Nephron progenitor cell (in vitro differentiated cells): ENCODE data around the gene CRYAA.
"Not testable (repeated sequence)": the region's sequence is repeated elsewhere in the genome, so short reads cannot be mapped to it uniquely, and the experiment has no call there.

Experiments
- DNase-seq: peaks from one replicate; pipeline ENCODE4 v3.0.0; 2021
- H3K27ac Mint-ChIP-seq: 2 replicates; pipeline ENCODE4 v1.8.0; 2021; ENCODE audit warnings: mild to moderate bottlenecking, moderate library complexity, mixed read lengths
- H3K27me3 Mint-ChIP-seq: 2 replicates; pipeline ENCODE4 v1.8.0; 2021; ENCODE audit warnings: mild to moderate bottlenecking, low read depth, mixed read lengths; ENCODE audit not compliant: poor library complexity
- H3K36me3 Mint-ChIP-seq: 2 replicates; pipeline ENCODE4 v1.8.0; 2021; ENCODE audit warnings: low read depth, mixed read lengths
- H3K4me1 Mint-ChIP-seq: 2 replicates; pipeline ENCODE4 v1.8.0; 2021; ENCODE audit warnings: mixed read lengths
- H3K4me3 Mint-ChIP-seq: 2 replicates; pipeline ENCODE4 v1.8.0; 2021; ENCODE audit warnings: mild to moderate bottlenecking, moderate library complexity, mixed read lengths
- H3K9me3 Mint-ChIP-seq: 2 replicates; pipeline ENCODE4 v1.8.0; 2021; ENCODE audit warnings: mild to moderate bottlenecking, moderate library complexity, mixed read lengths

CRYAA gene

DNA sequence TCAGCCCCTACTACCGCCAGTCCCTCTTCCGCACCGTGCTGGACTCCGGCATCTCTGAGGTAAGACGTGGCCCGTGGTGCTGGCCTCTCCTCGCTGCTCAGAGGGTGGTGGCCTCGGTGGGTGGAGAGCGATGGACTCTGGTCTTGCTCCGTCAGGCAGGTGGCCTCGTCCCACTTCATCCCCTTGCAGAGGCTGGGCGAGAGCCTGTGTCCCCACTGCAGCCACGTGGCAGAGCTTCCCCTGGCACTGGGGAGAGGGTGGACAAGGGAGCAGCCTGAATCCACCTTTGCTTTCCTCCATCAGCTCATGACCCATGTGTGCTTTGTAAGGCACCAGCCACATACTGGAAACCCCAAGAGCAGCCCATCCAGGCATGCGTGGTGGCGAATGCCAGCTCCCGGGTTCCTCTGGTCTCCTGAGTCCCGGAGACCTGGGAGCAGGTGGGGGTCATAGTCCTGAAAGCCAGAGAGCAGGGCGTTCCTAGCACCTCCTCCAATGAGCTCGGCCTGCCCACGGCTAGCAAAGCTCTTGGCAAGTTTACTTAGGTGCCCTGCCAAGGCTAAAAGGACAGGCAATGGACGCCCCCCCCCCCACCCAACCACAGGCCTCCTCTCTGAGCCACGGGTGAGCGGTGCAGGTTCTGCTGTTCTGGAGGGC is 550 bp downstream of the CRYAA start:
- H3K27ac Mint-ChIP-seq, H3K36me3 Mint-ChIP-seq, DNase-seq, H3K4me1 Mint-ChIP-seq, H3K9me3 Mint-ChIP-seq, H3K4me3 Mint-ChIP-seq, H3K27me3 Mint-ChIP-seq: not testable (repeated sequence)

DNA sequence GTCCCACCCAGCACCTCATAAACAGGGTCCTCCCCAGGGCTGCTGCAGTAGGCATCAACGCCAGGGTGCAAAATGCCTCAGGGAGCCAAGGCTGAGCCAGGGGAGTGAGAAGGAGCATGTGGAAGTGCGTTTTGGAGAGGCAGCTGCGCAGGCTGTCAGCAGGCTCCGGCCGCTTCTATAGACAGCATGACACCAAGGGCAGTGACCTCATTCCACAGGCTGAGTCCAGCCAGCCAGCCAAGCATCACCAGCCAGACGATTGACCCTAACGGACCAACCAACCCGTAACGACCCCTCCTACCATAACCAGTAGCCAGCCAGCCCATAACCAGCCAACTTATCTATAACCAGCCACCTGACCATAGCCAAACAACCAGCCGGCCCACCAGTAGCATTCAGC is 1.1 kb downstream of the CRYAA start:
- not testable (repeated sequence) for H3K9me3 Mint-ChIP-seq, H3K27ac Mint-ChIP-seq, H3K36me3 Mint-ChIP-seq, H3K4me3 Mint-ChIP-seq, H3K4me1 Mint-ChIP-seq, DNase-seq, H3K27me3 Mint-ChIP-seq

DNA sequence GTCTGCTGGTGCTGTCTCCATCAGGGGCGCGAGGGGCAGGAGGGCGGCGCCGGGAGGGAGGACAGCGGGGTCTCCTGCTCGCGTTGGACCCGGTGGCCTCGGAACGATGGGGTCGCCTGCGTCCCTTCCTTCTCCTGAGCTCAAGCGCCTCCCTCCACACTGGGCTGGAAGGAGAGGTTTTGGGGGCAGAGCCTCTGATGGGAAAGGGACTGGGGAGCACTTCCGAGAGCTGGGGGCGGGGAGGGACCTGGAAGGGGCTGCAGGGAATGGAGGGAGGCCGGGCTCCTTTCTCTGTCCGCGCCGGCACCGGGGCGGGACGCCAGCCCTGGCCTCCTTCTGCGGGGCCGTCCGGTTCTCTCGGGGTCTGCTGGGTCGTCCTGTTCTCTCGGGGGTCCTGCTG is 4.0 kb downstream of the CRYAA start:
- H3K36me3 Mint-ChIP-seq, H3K27ac Mint-ChIP-seq: not testable (repeated sequence)

DNA sequence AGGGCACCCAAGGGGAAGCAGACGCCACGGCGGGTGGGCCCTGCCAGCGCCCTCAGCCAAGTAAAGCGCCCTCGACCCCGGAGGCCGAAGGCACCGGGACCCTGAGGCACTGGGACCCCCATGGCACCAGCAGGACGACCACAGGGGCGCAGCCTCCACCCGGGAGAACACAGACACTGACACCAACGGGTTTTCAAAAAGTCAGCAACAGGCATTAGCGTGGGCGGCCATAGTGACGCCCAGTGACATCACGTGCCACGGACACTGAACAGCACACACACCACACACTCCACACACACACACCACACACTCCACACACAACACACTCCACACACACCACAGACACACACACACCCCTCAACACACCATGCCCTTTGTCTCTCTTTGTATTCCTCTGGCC is 4.6 kb downstream of the CRYAA start:
- H3K36me3 Mint-ChIP-seq, H3K4me3 Mint-ChIP-seq, H3K27ac Mint-ChIP-seq, H3K27me3 Mint-ChIP-seq, H3K4me1 Mint-ChIP-seq, DNase-seq, H3K9me3 Mint-ChIP-seq: not testable (repeated sequence)

More for the DNA sequence above, 4.0 kb downstream of the CRYAA start:
- H3K27me3 Mint-ChIP-seq, H3K4me1 Mint-ChIP-seq, H3K4me3 Mint-ChIP-seq, H3K9me3 Mint-ChIP-seq, DNase-seq: not testable (repeated sequence)

DNA sequence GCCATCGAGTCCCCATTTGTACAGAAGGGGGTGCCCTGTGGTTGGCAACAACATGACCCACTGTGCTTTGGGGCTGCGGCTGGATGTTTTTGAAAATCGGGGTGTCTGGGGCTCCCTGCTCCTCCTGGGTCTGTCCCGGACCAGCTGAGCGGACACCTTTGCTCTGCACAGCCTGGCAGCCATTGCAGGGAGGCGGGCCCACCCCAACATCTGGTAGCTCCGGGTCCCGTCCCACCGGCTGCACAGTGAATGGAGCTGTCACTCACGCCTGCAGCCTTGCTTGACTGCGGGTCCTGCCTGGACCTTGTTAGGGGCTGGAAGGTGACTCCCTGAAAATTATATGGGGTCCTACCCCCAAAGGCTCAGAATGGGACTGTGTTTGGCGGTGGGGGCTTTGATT is 5.1 kb downstream of the CRYAA start:
- not testable (repeated sequence) for H3K36me3 Mint-ChIP-seq, H3K27ac Mint-ChIP-seq, H3K4me1 Mint-ChIP-seq, H3K4me3 Mint-ChIP-seq, DNase-seq, H3K9me3 Mint-ChIP-seq, H3K27me3 Mint-ChIP-seq

DNA sequence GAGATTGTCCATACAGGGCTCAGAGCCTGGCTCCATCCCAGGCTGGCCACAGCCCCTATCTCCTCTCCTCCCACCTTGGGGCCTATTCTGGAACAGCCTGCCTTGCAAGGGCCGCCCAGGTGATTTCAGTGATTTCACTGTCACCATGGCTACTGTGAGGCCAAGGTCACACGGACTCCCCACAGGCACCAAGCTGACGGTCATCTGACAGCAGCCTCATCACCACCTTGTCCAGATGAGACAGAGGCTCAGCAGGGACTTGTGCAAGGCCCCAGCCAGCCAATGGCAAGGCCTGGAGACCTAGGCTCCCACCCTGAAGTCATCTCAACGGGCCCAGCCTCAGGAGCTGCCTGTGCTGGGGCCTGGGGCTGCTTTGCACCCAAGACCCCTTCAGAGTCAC is 6.2 kb downstream of the CRYAA start:
- not testable (repeated sequence) for H3K27ac Mint-ChIP-seq, H3K4me3 Mint-ChIP-seq, H3K36me3 Mint-ChIP-seq, H3K4me1 Mint-ChIP-seq, DNase-seq, H3K27me3 Mint-ChIP-seq, H3K9me3 Mint-ChIP-seq

DNA sequence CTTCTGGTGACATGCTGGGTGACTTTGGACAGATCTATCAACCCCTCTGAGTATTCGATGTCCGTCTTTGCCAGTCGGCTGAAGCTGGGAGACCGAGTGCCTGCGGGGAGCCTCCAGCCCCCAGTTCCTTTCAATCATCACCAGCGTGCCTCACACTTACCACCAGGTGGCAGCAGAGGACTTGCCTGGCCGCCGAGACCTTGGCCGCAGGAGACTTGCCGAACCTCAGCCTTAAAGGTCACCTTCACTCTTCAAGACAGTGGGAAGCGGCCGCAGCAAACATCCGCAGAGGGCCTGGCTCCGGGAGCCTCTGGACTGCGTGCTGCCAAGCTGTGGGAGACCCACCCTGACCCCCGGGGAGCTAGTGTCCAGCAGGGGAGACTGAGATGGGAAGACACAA is 7.8 kb downstream of the CRYAA start:
- not testable (repeated sequence) for DNase-seq, H3K4me3 Mint-ChIP-seq, H3K4me1 Mint-ChIP-seq, H3K27me3 Mint-ChIP-seq, H3K36me3 Mint-ChIP-seq, H3K27ac Mint-ChIP-seq, H3K9me3 Mint-ChIP-seq

DNA sequence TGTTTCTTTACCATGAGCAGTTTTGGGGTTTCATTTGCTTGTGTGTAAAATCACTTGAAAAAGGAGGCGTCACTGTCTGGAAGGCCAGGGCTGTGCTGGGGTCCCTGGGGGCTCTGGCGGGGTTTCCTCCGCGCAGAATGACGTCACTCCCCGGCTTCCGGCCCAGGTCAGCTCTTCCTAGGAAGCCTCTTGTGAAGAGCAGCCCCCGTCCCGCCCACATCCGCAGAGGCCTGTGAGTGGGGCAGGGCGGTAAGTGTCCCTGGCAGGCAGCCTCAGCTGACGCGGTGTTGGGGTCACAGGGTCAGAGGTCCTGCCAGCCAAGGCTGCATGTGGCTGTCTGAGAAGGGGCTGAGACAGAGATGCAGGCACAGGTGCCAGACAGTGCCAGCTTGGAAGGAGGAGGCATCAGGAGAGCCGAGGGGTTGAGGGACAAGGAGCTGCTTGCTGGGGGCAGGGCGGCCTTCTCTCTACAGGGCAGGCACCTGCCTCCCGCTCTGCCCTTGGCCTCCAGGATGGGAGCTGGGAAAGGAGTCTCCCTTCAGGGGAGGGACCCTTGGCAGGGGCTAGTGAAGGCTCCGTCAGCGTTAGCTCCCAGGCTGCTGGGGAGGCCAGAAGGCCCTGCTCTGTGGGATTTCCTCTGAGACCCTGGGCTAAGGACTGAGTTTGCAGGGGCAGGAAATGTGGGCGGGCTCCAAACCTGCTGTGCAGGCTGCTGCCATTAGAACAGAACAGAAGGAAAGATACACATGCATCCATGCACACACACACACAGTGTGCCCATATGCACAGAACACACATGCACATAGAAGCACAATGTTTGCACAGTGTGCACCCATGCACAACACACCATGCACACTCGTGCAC is 8.5 kb downstream of the CRYAA start:
- not testable (repeated sequence) for H3K36me3 Mint-ChIP-seq, H3K4me3 Mint-ChIP-seq, H3K27me3 Mint-ChIP-seq, H3K9me3 Mint-ChIP-seq, H3K4me1 Mint-ChIP-seq, H3K27ac Mint-ChIP-seq, DNase-seq

DNA sequence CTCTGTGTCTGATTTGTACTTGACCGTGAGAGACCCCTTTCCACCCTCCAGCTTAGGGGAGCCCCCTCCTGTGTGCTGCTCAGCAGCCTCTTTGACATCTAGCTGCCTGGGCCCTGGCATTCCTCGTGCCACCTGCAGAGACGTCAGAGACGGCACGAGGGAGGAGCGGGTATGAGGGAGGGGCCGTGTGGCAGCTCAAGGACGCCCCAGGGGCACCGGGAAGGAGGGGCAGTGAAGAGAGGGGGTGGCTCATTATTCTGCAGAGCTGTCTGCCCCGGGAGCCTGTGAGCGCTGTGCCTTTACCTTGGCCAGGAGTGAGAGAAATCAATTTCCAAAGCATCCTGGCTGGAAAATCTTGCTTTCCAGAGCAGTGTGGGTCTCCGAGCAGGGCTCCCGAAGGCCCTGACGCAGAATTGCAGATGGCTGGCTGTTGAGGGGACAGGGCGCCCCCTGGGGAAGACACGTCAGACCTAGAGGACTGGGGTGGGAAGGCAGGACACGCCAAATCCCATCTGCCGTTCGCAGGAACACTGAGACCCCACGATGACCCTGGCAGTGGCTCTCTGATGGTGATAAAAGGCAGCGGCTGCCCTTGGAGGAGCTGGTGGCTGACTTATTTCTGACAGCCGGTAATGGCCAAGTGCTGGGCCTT is 9.5 kb downstream of the CRYAA start:
- not testable (repeated sequence) for H3K36me3 Mint-ChIP-seq, H3K4me1 Mint-ChIP-seq, H3K9me3 Mint-ChIP-seq, H3K4me3 Mint-ChIP-seq, DNase-seq, H3K27ac Mint-ChIP-seq, H3K27me3 Mint-ChIP-seq

DNA sequence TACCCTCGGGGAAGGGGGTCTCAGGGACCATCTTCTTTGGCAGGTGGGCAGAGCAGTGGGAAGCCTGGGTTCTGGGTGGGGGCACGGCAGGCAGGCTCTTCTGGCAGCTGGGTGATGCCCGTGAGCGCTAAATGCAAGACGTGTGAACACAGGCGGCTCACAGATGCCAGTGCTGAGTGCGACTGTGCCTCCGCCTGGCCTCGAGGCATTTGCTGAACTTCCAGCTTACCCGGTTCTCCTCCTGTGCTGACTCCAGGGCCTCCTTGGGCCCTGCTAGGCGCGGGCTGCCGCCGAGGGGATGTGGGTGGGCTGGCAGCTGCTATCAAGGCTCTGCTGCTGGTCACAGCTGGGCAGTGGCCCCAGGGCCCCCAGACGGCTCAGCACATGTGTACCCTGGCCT is 12.2 kb downstream of the CRYAA start:
- H3K27ac Mint-ChIP-seq, H3K36me3 Mint-ChIP-seq, H3K27me3 Mint-ChIP-seq, H3K4me3 Mint-ChIP-seq, H3K9me3 Mint-ChIP-seq, H3K4me1 Mint-ChIP-seq, DNase-seq: not testable (repeated sequence)

DNA sequence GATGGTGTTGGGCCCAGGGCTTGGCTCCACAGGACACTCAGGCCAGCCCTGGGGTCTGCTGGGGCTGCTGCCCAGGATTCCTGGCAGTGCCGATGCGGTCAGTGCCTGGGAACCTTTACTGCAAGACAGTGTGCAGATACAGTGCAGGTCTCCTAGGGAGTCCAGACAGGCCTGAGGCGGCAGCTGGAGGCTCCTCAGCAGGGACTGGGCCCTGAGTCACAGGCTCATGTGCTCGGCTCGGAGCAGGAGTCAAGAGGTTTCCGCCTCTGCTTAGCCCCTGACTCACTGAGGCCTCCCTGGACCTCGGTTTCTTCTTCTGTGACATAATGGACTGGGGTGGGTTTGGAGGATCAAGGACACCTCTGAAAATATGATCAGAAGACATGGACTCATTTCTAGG is 18.5 kb downstream of the CRYAA start:
- peaks cover 18% of the 10 kb centered on the region for H3K27me3 Mint-ChIP-seq
- H3K4me3 Mint-ChIP-seq, H3K9me3 Mint-ChIP-seq, H3K27ac Mint-ChIP-seq, DNase-seq, H3K4me1 Mint-ChIP-seq, H3K36me3 Mint-ChIP-seq: not testable (repeated sequence)
